HepG2 (cell line): ENCODE results near the gene MSI2. TPM values are rescaled to one million over a fixed set of nuclear protein-coding genes. Genes with fewer than 3 reads are reported as not detected.
A peak's percentile ranks its signal among the peaks of the same experiment; 100 is the strongest.

ENCODE experiments used
- ARNT2 ChIP-seq: sonication (generic); formaldehyde crosslinking; IDR thresholded peaks from 2 replicates; pipeline ENCODE4 v1.8.0; 2022; ENCODE audit warnings: mild to moderate bottlenecking, low read depth, missing genetic modification reagents, moderate library complexity
- CREB1 ChIP-seq, 2 experiments: fragments of 450-650 bp in 1 of 2; IDR thresholded peaks; 2 replicates each; pipeline ENCODE4 v1.6.1; 2016 to 2017; ENCODE audit warnings: control low read depth in 1 of 2, mild to moderate bottlenecking in 1 of 2, missing compliant biosample characterization in 1 of 2, missing genetic modification characterization in 1 of 2
- ESRRA ChIP-seq: sonication (generic); formaldehyde crosslinking; IDR thresholded peaks from 2 replicates; pipeline ENCODE4 v1.5.1; 2020; ENCODE audit warnings: mild to moderate bottlenecking, low read depth, missing genetic modification reagents
- FOXM1 ChIP-seq: sonication (generic); formaldehyde crosslinking; IDR thresholded peaks from 2 replicates; pipeline ENCODE4 v1.5.0; 2020; ENCODE audit warnings: missing genetic modification reagents
- HNF4G ChIP-seq, 2 experiments: sonication (generic) in 1 of 2; formaldehyde crosslinking in 1 of 2; IDR thresholded peaks; 2 replicates each; pipeline versions ENCODE4 v1.4.0 to v1.6.1; 2011 to 2020; ENCODE audit warnings: borderline replicate concordance in 2 of 2, low read depth in 2 of 2, mild to moderate bottlenecking in 2 of 2, low read length in 1 of 2, missing genetic modification reagents in 1 of 2, moderate library complexity in 1 of 2
- NCOA2 ChIP-seq: sonication (generic); formaldehyde crosslinking; IDR thresholded peaks from 2 replicates; pipeline ENCODE4 v1.8.0; 2022; ENCODE audit warnings: inconsistent platforms
- NFIB ChIP-seq: sonication (generic); formaldehyde crosslinking; IDR thresholded peaks from 2 replicates; pipeline ENCODE4 v1.9.0; 2021; ENCODE audit warnings: missing genetic modification reagents, mild to moderate bottlenecking, borderline replicate concordance
- PHF8 ChIP-seq: sonication (generic); formaldehyde crosslinking; IDR thresholded peaks from 2 replicates; pipeline ENCODE4 v1.5.0; 2020; ENCODE audit warnings: missing genetic modification reagents
- RFX5 ChIP-seq: IDR thresholded peaks from 2 replicates; pipeline ENCODE4 v1.6.1; 2011; ENCODE audit warnings: low read depth, low read length, improper control_type of control experiment
- XBP1 ChIP-seq: sonication (generic); formaldehyde crosslinking; IDR thresholded peaks from 2 replicates; pipeline ENCODE4 v1.5.0; 2020; ENCODE audit warnings: missing genetic modification reagents
- ZNF121 ChIP-seq: sonication (generic); formaldehyde crosslinking; IDR thresholded peaks from 2 replicates; pipeline ENCODE4 v1.5.0; 2020; ENCODE audit warnings: mild to moderate bottlenecking, missing genetic modification reagents
- ZNF546 ChIP-seq: sonication (generic); formaldehyde crosslinking; conservative IDR thresholded peaks from 2 replicates; pipeline ENCODE4 v1.8.1; 2023; ENCODE audit warnings: mild to moderate bottlenecking, missing genetic modification reagents
- ZNF709 ChIP-seq: sonication (generic); formaldehyde crosslinking; IDR thresholded peaks from 2 replicates; pipeline ENCODE4 v1.5.0; 2020; ENCODE audit warnings: mild to moderate bottlenecking, missing genetic modification reagents
- polyA plus RNA-seq, 8 experiments: library from polyadenylated mRNA; depleted of rRNA in 3 of 8; stranded (reverse) in 7 of 8; unstranded in 1 of 8; fragments of >200 nt; fragmentation: Illumina TruSeq in 4 of 8; extraction: Trizol in 4 of 8; gene quantifications; 2 replicates each; pipeline versions ENCODE4 v1.2.1 to v1.2.3, GENCODE V29; 2011 to 2016; ENCODE audit warnings: low read depth in 4 of 8, missing spikeins in 1 of 8, mixed read lengths in 1 of 8; ENCODE audit not compliant: insufficient read depth in 1 of 8
- total RNA-seq, 5 experiments: library from RNA; depleted of rRNA; stranded (reverse); fragments of >200 nt; fragmentation: Illumina TruSeq; extraction: Trizol; gene quantifications; 2 replicates each; pipeline ENCODE4 v1.2.3, GENCODE V29; 2016; ENCODE audit warnings: low read depth in 1 of 5
- TF ChIP-seq, protein P1 (sequence below): sonication (generic); formaldehyde crosslinking; IDR thresholded peaks from 2 replicates; pipeline ENCODE4 v1.5.0; 2020; ENCODE audit warnings: missing genetic modification reagents, mild to moderate bottlenecking, borderline replicate concordance
- TF ChIP-seq, protein P2 (sequence below): sonication (generic); formaldehyde crosslinking; IDR thresholded peaks from 2 replicates; pipeline ENCODE4 v1.4.0; 2020; ENCODE audit warnings: missing genetic modification reagents
- TF ChIP-seq, protein P3 (sequence below), 2 experiments: sonication (generic) in 1 of 2; formaldehyde crosslinking in 1 of 2; IDR thresholded peaks; 2 replicates each; pipeline versions ENCODE4 v1.4.0 to v1.6.1; 2016 to 2020; ENCODE audit warnings: borderline replicate concordance in 1 of 2, low read depth in 1 of 2, mild to moderate bottlenecking in 1 of 2, missing genetic modification reagents in 1 of 2

The MSI2 gene
- total and polyA plus RNA-seq, 2 of the 13 experiments (the other 11 are each of a cell fraction or from before 2014, with no cell fraction given) = 77.5 to 78.4 TPM

DNA sequence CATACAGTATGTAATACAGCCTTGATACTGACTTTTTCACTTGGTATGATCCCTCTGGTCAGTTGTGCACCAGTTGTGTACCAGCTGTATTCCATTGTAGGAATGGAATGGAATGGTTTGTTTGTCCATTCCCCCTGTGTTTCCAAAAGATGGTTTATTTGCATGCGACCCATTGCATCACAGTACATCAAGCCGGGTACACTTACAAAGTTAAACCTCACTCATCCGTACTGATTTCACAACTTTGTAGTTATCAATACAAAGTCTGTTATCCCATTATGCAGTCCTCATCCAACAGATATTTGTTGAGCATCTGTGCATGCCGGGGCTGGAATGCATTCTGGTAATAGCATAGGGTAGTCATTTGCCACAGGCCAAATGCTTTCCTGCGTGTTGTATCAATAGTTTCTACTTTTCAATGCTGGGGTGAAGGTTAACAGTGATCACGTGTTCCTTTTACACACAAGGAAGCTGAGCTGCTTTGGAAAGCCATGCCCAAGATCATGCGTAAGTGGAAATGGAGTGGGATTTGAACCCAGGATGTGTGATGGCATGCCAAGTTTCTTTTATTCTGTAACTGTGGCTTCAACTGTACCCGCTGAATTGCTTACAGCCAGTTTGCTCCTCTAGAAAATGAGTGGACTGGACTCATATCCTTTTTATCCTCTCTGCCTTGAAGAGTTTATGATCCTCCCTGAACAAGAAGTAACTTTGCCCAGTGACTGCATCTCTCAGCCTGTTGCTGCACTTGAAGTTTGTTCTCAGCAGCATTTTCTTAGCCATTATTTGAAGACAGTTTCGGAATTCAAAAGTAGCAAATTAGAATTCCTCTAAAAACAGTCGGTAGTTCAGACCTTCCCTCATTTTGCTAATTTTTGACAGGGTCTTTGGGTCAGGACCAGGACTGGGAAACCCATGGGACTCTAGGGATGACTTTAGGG, 260.2 kb downstream of the MSI2 start (continued):
- TF ChIP-seq NFIB (CRISPR knock-in tag) (no peak), FOXM1 (CRISPR knock-in tag) (no peak), ZNF546 (CRISPR knock-in tag) (no peak), PHF8 (no peak), ZNF709 (CRISPR knock-in tag) (no peak), ZNF121 (no peak; the same call in 1 of the 2 replicates), CREB1 (IDR thresholded peaks at IDR 0.05) (peak; percentile 27; the same call in 1 of the 2 replicates), CREB1 (CRISPR knock-in tag; IDR thresholded peaks at IDR 0.05) (peak; percentile 44), HNF4G (IDR thresholded peaks at IDR 0.05; ENCODE audit: borderline replicate concordance, low read depth, low read length) (peak; percentile 90), HNF4G (CRISPR knock-in tag; IDR thresholded peaks at IDR 0.05; ENCODE audit: borderline replicate concordance, low read depth) (peak; percentile 84), ESRRA (CRISPR knock-in tag) (0 out of 2 replicates have a peak, but pooled peaks have one; percentile 30), XBP1 (CRISPR knock-in tag) (no peak), ARNT2 (peak; percentile 90; the same call in 1 of the 2 replicates), NCOA2 (peak; percentile 97), RFX5 (no peak)
- TF ChIP-seq, protein P1, sequence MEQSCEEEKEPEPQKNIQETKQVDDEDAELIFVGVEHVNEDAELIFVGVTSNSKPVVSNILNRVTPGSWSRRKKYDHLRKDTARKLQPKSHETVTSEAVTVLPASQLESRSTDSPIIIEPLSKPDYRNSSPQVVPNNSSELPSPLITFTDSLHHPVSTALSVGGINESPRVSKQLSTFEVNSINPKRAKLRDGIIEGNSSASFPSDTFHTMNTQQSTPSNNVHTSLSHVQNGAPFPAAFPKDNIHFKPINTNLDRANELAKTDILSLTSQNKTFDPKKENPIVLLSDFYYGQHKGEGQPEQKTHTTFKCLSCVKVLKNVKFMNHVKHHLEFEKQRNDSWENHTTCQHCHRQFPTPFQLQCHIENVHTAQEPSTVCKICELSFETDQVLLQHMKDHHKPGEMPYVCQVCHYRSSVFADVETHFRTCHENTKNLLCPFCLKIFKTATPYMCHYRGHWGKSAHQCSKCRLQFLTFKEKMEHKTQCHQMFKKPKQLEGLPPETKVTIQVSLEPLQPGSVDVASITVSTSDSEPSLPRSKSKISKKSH (CRISPR knock-in tag) = no peak
- TF ChIP-seq, protein P2, sequence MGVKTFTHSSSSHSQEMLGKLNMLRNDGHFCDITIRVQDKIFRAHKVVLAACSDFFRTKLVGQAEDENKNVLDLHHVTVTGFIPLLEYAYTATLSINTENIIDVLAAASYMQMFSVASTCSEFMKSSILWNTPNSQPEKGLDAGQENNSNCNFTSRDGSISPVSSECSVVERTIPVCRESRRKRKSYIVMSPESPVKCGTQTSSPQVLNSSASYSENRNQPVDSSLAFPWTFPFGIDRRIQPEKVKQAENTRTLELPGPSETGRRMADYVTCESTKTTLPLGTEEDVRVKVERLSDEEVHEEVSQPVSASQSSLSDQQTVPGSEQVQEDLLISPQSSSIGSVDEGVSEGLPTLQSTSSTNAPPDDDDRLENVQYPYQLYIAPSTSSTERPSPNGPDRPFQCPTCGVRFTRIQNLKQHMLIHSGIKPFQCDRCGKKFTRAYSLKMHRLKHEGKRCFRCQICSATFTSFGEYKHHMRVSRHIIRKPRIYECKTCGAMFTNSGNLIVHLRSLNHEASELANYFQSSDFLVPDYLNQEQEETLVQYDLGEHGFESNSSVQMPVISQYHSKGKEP (CRISPR knock-in tag) = no peak
- TF ChIP-seq, protein P3, sequence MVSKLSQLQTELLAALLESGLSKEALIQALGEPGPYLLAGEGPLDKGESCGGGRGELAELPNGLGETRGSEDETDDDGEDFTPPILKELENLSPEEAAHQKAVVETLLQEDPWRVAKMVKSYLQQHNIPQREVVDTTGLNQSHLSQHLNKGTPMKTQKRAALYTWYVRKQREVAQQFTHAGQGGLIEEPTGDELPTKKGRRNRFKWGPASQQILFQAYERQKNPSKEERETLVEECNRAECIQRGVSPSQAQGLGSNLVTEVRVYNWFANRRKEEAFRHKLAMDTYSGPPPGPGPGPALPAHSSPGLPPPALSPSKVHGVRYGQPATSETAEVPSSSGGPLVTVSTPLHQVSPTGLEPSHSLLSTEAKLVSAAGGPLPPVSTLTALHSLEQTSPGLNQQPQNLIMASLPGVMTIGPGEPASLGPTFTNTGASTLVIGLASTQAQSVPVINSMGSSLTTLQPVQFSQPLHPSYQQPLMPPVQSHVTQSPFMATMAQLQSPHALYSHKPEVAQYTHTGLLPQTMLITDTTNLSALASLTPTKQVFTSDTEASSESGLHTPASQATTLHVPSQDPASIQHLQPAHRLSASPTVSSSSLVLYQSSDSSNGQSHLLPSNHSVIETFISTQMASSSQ (IDR thresholded peaks at IDR 0.05; ENCODE audit: low read depth) = peak; percentile 53
- TF ChIP-seq, protein P3 (CRISPR knock-in tag; IDR thresholded peaks at IDR 0.05; ENCODE audit: borderline replicate concordance) = peak; percentile 90
